ENCODE measurements around the gene LRRC3B. TPM values are rescaled to one million over a fixed set of nuclear protein-coding genes. Genes with fewer than 3 reads are reported as not detected.

Gene LRRC3B, protein sequence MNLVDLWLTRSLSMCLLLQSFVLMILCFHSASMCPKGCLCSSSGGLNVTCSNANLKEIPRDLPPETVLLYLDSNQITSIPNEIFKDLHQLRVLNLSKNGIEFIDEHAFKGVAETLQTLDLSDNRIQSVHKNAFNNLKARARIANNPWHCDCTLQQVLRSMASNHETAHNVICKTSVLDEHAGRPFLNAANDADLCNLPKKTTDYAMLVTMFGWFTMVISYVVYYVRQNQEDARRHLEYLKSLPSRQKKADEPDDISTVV
- not detected in 2 replicates for total RNA-seq

DNA sequence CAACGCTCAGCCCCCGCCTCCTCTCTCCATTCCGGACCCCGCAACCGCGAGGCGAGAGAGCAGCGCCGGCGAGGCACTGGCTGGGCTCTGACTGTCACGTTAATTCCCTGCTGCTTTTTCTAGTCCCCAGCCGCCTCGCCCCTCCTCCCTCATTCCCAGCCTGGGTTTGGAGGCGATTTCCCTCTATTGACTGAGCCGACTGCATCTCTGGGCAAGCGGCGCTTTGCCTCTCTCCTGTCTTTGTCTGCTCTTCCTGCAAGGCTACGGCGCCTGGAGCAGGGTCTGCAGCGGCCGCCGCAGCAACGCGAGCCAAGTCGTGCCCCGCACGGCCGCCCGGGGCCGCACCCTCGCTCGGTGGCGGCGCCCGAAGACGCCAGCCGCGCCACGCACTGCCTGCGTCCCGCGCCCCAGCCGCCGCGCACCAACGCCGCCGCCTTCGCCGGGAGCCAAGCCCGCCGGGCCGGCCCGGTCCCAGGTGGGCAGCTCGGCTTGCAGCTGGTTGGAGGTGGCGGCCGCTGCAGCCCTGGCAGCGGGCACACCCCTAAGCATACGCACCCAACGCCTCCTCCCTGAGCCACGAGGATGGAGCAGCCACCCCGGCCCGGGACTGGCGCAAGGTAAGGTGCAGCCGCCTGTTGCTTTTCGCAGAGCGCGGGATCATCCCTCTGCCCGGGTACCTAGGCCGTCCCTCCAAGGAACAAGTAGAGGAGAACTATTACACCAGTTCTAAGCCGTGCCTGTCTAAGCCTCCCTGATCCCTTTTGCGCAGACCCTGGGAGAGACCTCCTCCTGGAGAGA is at the start of gene LRRC3B:
Gene LRRC3B, plus strand, starts transcription at position 152 of the 798 bp plus-strand sequence. CDS start 86,901 bp downstream, outside the sequence.

